ENCODE results near the gene RXRB. TPM values are rescaled to one million over a fixed set of nuclear protein-coding genes. Genes with fewer than 3 reads are reported as not detected.

Gene RXRB
- total and polyA plus RNA-seq, 2 of the 13 experiments (the other 11 are each of a cell fraction or from before 2014, with no cell fraction given): 26.7 to 55.7 TPM

- TF ChIP-seq ZNF549 (CRISPR knock-in tag; IDR thresholded peaks at IDR 0.05) (no peak), ATF5 (CRISPR knock-in tag; IDR thresholded peaks at IDR 0.05; ENCODE audit: low read depth) (peak; percentile 92), HNRNPK (IDR thresholded peaks at IDR 0.05; ENCODE audit: low read depth, low read length, poor library complexity, severe bottlenecking) (no peak), LRRFIP1 (CRISPR knock-in tag; conservative IDR thresholded peaks at IDR 0.05) (no peak), HIVEP1 (CRISPR knock-in tag; IDR thresholded peaks at IDR 0.05) (no peak), ARNT2 (CRISPR knock-in tag; IDR thresholded peaks at IDR 0.05; ENCODE audit: low read depth) (no peak), ZNF30 (CRISPR knock-in tag; IDR thresholded peaks at IDR 0.05) (no peak), EP300 (IDR thresholded peaks at IDR 0.05; ENCODE audit: low read depth in 2 of 2, low read length in 2 of 2) (no peak), EP300 (CRISPR knock-in tag; IDR thresholded peaks at IDR 0.05; ENCODE audit: borderline replicate concordance) (no peak), TFAP4 (IDR thresholded peaks at IDR 0.05; ENCODE audit: borderline replicate concordance, low read depth) (no peak), NFIB (CRISPR knock-in tag; IDR thresholded peaks at IDR 0.05; ENCODE audit: borderline replicate concordance) (no peak), SP2 (CRISPR knock-in tag; IDR thresholded peaks at IDR 0.05) (no peak), ZNF251 (CRISPR knock-in tag; IDR thresholded peaks at IDR 0.05) (no peak), HCFC1 (IDR thresholded peaks at IDR 0.05; ENCODE audit: low read depth, low read length) (no peak; the same call in 1 of the 2 replicates), ZNF616 (CRISPR knock-in tag; IDR thresholded peaks at IDR 0.05; ENCODE audit: low read depth) (no peak), ZNF543 (CRISPR knock-in tag; IDR thresholded peaks at IDR 0.05) (peak; percentile 14; the same call in 1 of the 2 replicates), ZNF350 (CRISPR knock-in tag; IDR thresholded peaks at IDR 0.05; ENCODE audit: borderline replicate concordance, low read depth) (peak; percentile 70; the same call in 1 of the 2 replicates), EEA1 (CRISPR knock-in tag; IDR thresholded peaks at IDR 0.05; ENCODE audit: borderline replicate concordance) (no peak), TCF7 (IDR thresholded peaks at IDR 0.05; ENCODE audit: low read depth) (no peak), BCL6 (CRISPR knock-in tag; IDR thresholded peaks at IDR 0.05) (no peak), SMC3 (IDR thresholded peaks at IDR 0.05; ENCODE audit: low read length) (no peak), ZNF776 (CRISPR knock-in tag; IDR thresholded peaks at IDR 0.05) (no peak), ZNF678 (CRISPR knock-in tag; IDR thresholded peaks at IDR 0.05) (no peak), KDM5A (IDR thresholded peaks at IDR 0.05; ENCODE audit: borderline replicate concordance, low read length) (no peak), EED (CRISPR knock-in tag; IDR thresholded peaks at IDR 0.05) (no peak), SP4 (CRISPR knock-in tag; IDR thresholded peaks at IDR 0.05) (no peak), NAIF1 (CRISPR knock-in tag; IDR thresholded peaks at IDR 0.05; ENCODE audit: borderline replicate concordance) (no peak)
- TF ChIP-seq, protein P1, sequence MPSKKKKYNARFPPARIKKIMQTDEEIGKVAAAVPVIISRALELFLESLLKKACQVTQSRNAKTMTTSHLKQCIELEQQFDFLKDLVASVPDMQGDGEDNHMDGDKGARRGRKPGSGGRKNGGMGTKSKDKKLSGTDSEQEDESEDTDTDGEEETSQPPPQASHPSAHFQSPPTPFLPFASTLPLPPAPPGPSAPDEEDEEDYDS (CRISPR knock-in tag; IDR thresholded peaks at IDR 0.05): no peak
- TF ChIP-seq, protein P2, sequence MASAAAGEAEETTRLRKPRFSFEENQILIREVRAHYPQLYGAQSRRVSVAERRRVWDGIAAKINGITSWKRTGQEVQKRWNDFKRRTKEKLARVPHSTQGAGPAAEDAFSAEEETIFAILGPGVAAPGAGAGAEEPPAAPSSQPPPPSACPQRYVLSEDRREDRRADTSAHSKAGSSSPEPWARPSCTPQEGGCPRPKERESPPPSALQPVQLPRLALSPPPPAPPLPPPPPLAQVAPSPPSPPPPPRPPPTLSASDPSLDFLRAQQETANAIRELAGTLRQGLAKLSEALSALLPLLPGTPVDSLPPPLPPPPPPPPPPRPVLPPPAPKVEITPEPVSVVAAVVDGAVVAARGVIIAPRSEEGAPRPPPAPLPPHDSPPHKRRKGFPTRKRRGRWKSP (CRISPR knock-in tag; IDR thresholded peaks at IDR 0.05): no peak
Measured at GRCh38 chr6:33248643-33248931, 48.1 kb upstream of the RXRB start (continued).
